Measurements from ENCODE around the gene SEMA4C. TPM values are rescaled to one million over a fixed set of nuclear protein-coding genes. Genes with fewer than 3 reads are reported as not detected.

The SEMA4C gene
- total and polyA plus RNA-seq, 2 of the 4 experiments (the other 2 are of a cell fraction), result 15.8 to 24.3 TPM

DNA sequence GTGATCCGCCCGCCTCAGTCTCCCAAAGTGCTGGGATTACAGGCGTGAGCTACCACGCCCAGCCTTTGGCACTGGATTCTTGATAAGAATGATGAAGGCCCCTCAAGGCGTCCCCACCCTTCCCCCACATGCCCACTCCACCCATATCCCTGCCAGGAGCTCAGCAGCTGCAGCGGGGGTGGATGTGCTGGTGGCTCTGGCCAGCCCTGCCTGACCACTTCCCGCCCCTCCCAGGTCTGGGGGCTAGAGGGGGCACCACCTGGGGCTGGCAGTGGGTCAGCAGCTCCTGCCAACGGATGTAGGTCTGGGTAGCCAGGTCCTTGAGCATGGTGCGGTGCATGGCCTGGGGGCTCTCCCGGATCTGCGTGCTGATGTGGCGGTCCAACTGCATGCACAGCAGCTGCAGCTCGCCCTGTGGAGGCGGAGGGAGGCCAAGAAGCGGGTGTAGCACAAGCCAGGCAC is 7.8 kb upstream of the SEMA4C start:
- Histone ChIP-seq H4K5ac (ENCODE audit: low read depth, low read length) (no peak overlapping the region), H3K27me3 (ENCODE audit: control insufficient read depth, insufficient read depth, low read length) (peaks cover 15% of the 10 kb centered on the region; the same call in 1 of the 2 replicates), H2AK9ac (replicated peaks; ENCODE audit: low read depth, low read length, poor library complexity) (no peak overlapping the region), H3K9me3 (ENCODE audit: control insufficient read depth, insufficient read depth, low read length) (no peaks in the 10 kb centered on the region), H3K18ac (ENCODE audit: low read depth, low read length) (no peak overlapping the region), H3K4me2 (ENCODE audit: low read depth, low read length) (no peak overlapping the region), H2AK5ac (ENCODE audit: low read depth, low read length) (no peak overlapping the region), H3K14ac (replicated peaks; ENCODE audit: low read depth, low read length) (no peak overlapping the region), H2BK20ac (ENCODE audit: low read depth, low read length) (no peak overlapping the region), H4K20me1 (ENCODE audit: insufficient read depth, low read length) (no peaks in the 10 kb centered on the region), H3K9ac (ENCODE audit: low read depth, low read length) (no peak overlapping the region), H3K56ac (ENCODE audit: extremely low read depth, insufficient read depth, low read length) (no peak overlapping the region), H2BK120ac (ENCODE audit: low read depth, low read length) (no peak overlapping the region), H3K4ac (ENCODE audit: low read depth, low read length) (no peak overlapping the region), H3K36me3 (ENCODE audit: control insufficient read depth, insufficient read depth, low read length) (no peaks in the 10 kb centered on the region), H2BK15ac (ENCODE audit: low read depth, low read length) (no peak overlapping the region), H4K91ac (ENCODE audit: insufficient read depth, low read depth, low read length) (no peak overlapping the region), H3K23ac (ENCODE audit: low read depth, low read length) (no peak overlapping the region), H3K4me1 (ENCODE audit: control insufficient read depth, insufficient read depth, low read length) (peaks cover 9% of the 10 kb centered on the region), H2AFZ (replicated peaks; ENCODE audit: low read length, poor library complexity) (no peak overlapping the region), H2BK5ac (ENCODE audit: low read depth, low read length, poor library complexity, severe bottlenecking) (no peak overlapping the region), H3K9me1 (ENCODE audit: insufficient read depth, low read length) (no peaks in the 10 kb centered on the region; the same call in 1 of the 2 replicates), H4K8ac (ENCODE audit: low read depth in 2 of 2, low read length in 2 of 2) (no peak overlapping the region), H3K4me3 (ENCODE audit: insufficient read depth, low read depth, low read length) (no peak overlapping the region), H3K79me1 (ENCODE audit: low read depth in 1 of 2, low read length in 2 of 2) (no peaks in the 10 kb centered on the region), H3K27ac (ENCODE audit: insufficient read depth, low read length) (no peak overlapping the region)
- POLR2A ChIA-PET (ENCODE audit: unreplicated experiment), result no interaction called here
- intact Hi-C loops (cut with micrococcal nuclease), result no loop called here
- 73% methylated on average over 3 of the region's 15 CpGs; no CpG with 5 or more reads in 1 of the 2 experiments for WGBS, 2 experiments (ENCODE audit: extremely low coverage in 2 of 2, insufficient read length in 1 of 2)
- CTCF ChIA-PET, result interaction anchor here (1.3 kb wide), 1 partner anchor 20 kb away, joined by 4 read pairs; the partner anchor contains the start of gene ANKRD39
- in situ Hi-C loops (cut with MboI; ENCODE audit: low sequenced_read_pairs), result no loop called here
- ATAC-seq (ENCODE audit: low read depth) (no peak), DNase-seq (no peak)
- dilution Hi-C loops (cut with HindIII; ENCODE audit: low sequenced_read_pairs, unreplicated experiment), result no loop called here
- BruUV-seq (replicated peaks), result no TSS peak
- TF ChIP-seq MXI1 (IDR thresholded peaks at IDR 0.05; ENCODE audit: borderline replicate concordance, low read depth, low read length), result no peak
- no peak for TF ChIP-seq POLR2A (IDR thresholded peaks at IDR 0.05; ENCODE audit: low read depth, low read length)
- no peak for TF ChIP-seq RCOR1 (IDR thresholded peaks at IDR 0.05; ENCODE audit: insufficient replicate concordance, low read length)
- no peak for TF ChIP-seq NFE2L2 (IDR thresholded peaks at IDR 0.05; ENCODE audit: low read depth, low read length)
- no peak for TF ChIP-seq BHLHE40 (IDR thresholded peaks at IDR 0.05; ENCODE audit: low read depth, low read length)
- no peak for TF ChIP-seq SMC3 (IDR thresholded peaks at IDR 0.05; ENCODE audit: low read depth, low read length)
- no peak for TF ChIP-seq MAFK (IDR thresholded peaks at IDR 0.05; ENCODE audit: low read depth, low read length)
- TF ChIP-seq RAD21 (IDR thresholded peaks at IDR 0.05; ENCODE audit: low read length), result no peak
- no peak for TF ChIP-seq RFX5 (IDR thresholded peaks at IDR 0.05; ENCODE audit: low read depth, low read length)
- TF ChIP-seq, protein P1, sequence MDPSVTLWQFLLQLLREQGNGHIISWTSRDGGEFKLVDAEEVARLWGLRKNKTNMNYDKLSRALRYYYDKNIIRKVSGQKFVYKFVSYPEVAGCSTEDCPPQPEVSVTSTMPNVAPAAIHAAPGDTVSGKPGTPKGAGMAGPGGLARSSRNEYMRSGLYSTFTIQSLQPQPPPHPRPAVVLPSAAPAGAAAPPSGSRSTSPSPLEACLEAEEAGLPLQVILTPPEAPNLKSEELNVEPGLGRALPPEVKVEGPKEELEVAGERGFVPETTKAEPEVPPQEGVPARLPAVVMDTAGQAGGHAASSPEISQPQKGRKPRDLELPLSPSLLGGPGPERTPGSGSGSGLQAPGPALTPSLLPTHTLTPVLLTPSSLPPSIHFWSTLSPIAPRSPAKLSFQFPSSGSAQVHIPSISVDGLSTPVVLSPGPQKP (IDR thresholded peaks at IDR 0.05; ENCODE audit: borderline replicate concordance, low read depth, low read length), result no peak
- TF ChIP-seq, protein P2, sequence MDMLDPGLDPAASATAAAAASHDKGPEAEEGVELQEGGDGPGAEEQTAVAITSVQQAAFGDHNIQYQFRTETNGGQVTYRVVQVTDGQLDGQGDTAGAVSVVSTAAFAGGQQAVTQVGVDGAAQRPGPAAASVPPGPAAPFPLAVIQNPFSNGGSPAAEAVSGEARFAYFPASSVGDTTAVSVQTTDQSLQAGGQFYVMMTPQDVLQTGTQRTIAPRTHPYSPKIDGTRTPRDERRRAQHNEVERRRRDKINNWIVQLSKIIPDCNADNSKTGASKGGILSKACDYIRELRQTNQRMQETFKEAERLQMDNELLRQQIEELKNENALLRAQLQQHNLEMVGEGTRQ (IDR thresholded peaks at IDR 0.05; ENCODE audit: low read depth, low read length), result no peak
- no peak for TF ChIP-seq MAZ (IDR thresholded peaks at IDR 0.05; ENCODE audit: borderline replicate concordance, low read depth, low read length)
